ENCODE data around the gene CD83. TPM values are rescaled to one million over a fixed set of nuclear protein-coding genes. Genes with fewer than 3 reads are reported as not detected.

Gene CD83
- total RNA-seq, 4 donors from 2014 or later = 2.0 to 16.9 (median 7.9) TPM

DNA sequence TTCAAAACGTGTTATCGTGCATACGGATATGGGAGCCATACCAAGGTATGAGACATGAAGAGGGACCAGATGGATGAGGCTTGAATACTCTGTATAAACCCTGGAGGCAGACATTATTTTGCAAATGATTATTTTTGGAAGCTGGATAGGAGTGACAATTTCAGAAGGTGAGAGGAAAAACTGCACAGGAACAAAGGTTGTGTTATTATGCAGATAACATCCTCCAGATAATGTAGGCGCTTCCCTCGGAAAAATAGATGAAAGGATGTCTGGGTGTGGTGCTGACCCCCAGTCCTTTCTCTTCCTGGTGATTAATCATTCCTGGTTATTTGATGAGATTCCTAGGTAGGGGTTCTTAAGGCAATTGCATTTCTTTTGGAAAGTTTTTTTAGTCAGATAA, 36.4 kb upstream of the CD83 start:
- Histone ChIP-seq H3K4me1 (no peaks in the 10 kb centered on the region), H3K9me3 (no peaks in the 10 kb centered on the region), H3K27ac (no peak overlapping the region), H3K4me3 (no peak overlapping the region), H3K27me3 (no peaks in the 10 kb centered on the region), H3K36me3 (no peaks in the 10 kb centered on the region)
- DNase-seq = no peak
- intact Hi-C loops (cut with DNase I; ENCODE audit: low total_unique reads) = no loop called here
- TF ChIP-seq POLR2A (IDR thresholded peaks at IDR 0.05) = no peak
- TF ChIP-seq, protein P1, sequence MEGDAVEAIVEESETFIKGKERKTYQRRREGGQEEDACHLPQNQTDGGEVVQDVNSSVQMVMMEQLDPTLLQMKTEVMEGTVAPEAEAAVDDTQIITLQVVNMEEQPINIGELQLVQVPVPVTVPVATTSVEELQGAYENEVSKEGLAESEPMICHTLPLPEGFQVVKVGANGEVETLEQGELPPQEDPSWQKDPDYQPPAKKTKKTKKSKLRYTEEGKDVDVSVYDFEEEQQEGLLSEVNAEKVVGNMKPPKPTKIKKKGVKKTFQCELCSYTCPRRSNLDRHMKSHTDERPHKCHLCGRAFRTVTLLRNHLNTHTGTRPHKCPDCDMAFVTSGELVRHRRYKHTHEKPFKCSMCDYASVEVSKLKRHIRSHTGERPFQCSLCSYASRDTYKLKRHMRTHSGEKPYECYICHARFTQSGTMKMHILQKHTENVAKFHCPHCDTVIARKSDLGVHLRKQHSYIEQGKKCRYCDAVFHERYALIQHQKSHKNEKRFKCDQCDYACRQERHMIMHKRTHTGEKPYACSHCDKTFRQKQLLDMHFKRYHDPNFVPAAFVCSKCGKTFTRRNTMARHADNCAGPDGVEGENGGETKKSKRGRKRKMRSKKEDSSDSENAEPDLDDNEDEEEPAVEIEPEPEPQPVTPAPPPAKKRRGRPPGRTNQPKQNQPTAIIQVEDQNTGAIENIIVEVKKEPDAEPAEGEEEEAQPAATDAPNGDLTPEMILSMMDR (IDR thresholded peaks at IDR 0.05) = no peak

DNA sequence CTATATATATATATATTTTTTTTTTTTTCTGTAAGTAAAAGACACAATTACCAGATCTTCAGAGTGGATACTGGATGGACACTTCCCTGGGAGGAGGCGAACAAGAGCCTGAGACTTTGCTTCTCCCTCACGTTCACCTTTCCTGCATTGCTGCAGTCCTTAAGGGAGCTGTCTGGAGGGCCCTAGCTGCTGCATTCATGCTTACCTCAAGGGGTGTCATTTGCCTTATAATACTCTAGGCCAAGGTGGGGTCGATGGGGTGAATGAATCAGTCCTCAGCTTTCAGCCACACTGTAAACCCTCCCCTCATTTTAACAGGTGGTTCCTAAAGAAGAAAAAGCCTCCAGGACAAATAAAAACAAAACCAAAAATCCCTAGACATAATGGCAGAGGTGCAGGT, 34.8 kb upstream of the CD83 start:
- no peak overlapping the region for H3K4me3 ChIP-seq
- H3K36me3 ChIP-seq = no peaks in the 10 kb centered on the region
- TF ChIP-seq POLR2A (IDR thresholded peaks at IDR 0.05) = no peak
- TF ChIP-seq, protein P1 (IDR thresholded peaks at IDR 0.05) = no peak
- no peak overlapping the region for H3K27ac ChIP-seq
- no peaks in the 10 kb centered on the region for H3K9me3 ChIP-seq
- intact Hi-C loops (cut with DNase I; ENCODE audit: low total_unique reads) = no loop called here
- H3K27me3 ChIP-seq = no peaks in the 10 kb centered on the region
- no peaks in the 10 kb centered on the region for H3K4me1 ChIP-seq
- DNase-seq = no peak

DNA sequence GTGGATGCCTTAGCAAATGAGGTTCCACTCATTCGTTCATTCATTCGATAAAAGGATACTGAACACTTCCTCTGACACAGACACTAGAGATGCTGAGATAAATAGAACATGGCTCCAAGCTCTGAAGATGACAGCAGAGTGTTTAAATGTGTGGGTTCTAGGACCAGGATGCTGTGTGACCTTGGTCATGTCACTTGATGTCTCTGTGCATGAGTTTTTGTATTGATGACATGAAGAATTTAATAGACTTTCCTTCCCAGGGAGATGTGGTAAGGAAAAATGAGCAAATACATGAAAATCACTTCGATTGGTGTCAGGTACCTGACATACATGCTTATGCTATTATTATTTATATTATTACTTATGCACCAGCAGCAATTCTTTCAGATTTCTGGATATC, 34.3 kb upstream of the CD83 start:
- H3K4me1 ChIP-seq = no peaks in the 10 kb centered on the region
- TF ChIP-seq POLR2A (IDR thresholded peaks at IDR 0.05) = no peak
- TF ChIP-seq, protein P1 (IDR thresholded peaks at IDR 0.05) = no peak
- no peak overlapping the region for H3K27ac ChIP-seq
- no peak for DNase-seq
- no peak overlapping the region for H3K4me3 ChIP-seq
- no peaks in the 10 kb centered on the region for H3K9me3 ChIP-seq
- H3K36me3 ChIP-seq = no peaks in the 10 kb centered on the region
- intact Hi-C loops (cut with DNase I; ENCODE audit: low total_unique reads) = no loop called here
- no peaks in the 10 kb centered on the region for H3K27me3 ChIP-seq

DNA sequence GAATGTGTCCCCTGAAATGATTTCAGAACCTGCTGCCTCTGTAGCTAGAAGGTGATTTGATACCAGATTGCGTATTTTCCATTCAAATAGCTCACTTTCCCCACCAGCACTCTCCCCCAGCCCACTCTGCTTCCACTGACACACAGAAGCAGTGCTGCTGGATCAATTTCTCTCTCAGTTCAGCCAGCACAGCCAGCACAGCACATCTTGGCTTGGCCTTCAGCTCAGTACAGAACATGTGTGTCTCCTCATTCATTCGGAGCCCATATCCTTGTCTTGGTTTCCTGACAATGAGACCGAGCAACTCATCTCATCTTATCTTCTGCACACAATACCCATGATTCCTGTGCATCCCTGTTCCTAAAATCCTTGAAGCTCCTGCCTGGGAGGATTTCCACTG, 33.8 kb upstream of the CD83 start:
- DNase-seq = no peak
- Histone ChIP-seq H3K4me3 (no peak overlapping the region), H3K27ac (no peak overlapping the region), H3K9me3 (no peaks in the 10 kb centered on the region), H3K27me3 (no peaks in the 10 kb centered on the region), H3K4me1 (no peaks in the 10 kb centered on the region), H3K36me3 (no peaks in the 10 kb centered on the region)
- no peak for TF ChIP-seq POLR2A (IDR thresholded peaks at IDR 0.05)
- TF ChIP-seq, protein P1 (IDR thresholded peaks at IDR 0.05) = no peak
- intact Hi-C loops (cut with DNase I; ENCODE audit: low total_unique reads) = no loop called here

DNA sequence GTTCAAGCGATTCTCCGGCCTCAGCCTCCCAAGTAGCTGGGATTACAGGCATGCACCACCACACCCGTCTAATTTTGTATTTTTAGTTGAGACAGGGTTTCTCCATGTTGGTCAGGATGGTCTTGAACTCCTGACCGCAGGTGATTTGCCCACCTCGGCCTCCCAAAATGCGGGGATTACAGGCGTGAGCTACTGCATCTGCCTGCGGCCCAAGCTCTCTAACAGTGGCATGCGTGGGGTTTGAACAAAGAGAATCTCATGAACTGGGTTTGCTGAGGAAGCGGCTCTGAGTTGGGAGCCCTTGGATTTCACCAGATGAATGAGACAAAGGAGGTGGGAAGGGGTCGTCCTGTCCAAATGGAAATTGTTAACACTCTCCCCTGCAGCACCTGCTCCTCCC, 33.2 kb upstream of the CD83 start:
- Histone ChIP-seq H3K27ac (no peak overlapping the region), H3K4me3 (no peak overlapping the region), H3K4me1 (no peaks in the 10 kb centered on the region), H3K9me3 (no peaks in the 10 kb centered on the region), H3K27me3 (no peaks in the 10 kb centered on the region), H3K36me3 (no peaks in the 10 kb centered on the region)
- TF ChIP-seq POLR2A (IDR thresholded peaks at IDR 0.05) = no peak
- TF ChIP-seq, protein P1 (IDR thresholded peaks at IDR 0.05) = no peak
- intact Hi-C loops (cut with DNase I; ENCODE audit: low total_unique reads) = no loop called here
- DNase-seq = no peak

All from uterus (tissue), 4 donors.